Measurements from ENCODE around the gene GOLGA6L25.
"Not testable (repeated sequence)": the region's sequence is repeated elsewhere in the genome, so short reads cannot be mapped to it uniquely, and the experiment has no call there.

Gene GOLGA6L25

GRCh38 chr15:28553268-28553667 lies at the start of gene GOLGA6L25:
GOLGA6L25 (plus strand) TSS chr15:28553568; CDS start chr15:28553629, 61 bp downstream.
- DNase-seq = not testable (repeated sequence)

DNA sequence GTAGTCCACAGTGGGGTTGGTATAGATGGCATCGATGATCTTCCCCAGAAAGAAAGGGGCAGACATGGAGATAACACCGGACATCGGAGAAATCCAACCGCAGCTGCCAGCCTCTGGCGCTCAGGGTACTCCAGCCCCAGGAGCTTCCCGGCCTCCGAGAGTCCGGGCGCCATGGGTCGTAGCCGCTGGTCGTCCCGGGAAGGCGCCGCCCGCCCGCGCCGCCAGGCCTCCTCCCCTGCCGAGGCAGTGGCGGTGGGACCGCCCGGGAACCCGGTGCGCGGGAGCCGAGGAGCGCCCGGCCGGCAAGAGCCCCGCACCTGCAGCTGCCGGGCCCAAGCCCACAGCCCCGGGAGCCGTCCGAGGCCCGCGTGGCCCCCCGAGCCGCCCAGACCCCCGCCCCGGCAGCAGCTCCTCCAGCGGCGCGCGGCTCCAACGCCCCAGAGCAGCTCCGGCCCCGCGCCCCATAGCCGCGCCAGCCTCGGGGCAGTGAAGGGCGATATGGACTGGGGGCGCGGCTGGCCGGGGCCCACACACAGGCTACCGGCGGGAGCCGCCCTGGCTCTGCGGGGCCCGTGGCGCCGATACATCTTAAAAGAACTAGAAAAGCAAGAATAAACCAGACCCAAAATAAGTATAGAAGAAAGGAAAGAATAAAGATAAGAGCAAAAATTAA lies 45.0 kb upstream of the GOLGA6L25 start:
- not testable (repeated sequence) for DNase-seq

GRCh38 chr15:28514128-28514527 lies 39.2 kb upstream of the GOLGA6L25 start:
- not testable (repeated sequence) for DNase-seq

GRCh38 chr15:28515208-28515607 lies 38.2 kb upstream of the GOLGA6L25 start:
- DNase-seq = not testable (repeated sequence)

GRCh38 chr15:28532954-28533353 lies 20.4 kb upstream of the GOLGA6L25 start, which contains the start of gene GOLGA8G:
GOLGA8G (minus strand) TSS chr15:28532971; CDS start chr15:28532909, 62 bp downstream.
- DNase-seq = not testable (repeated sequence)

- not testable (repeated sequence) for DNase-seq
Observed at GRCh38 chr15:28573351-28573750, 20.0 kb downstream of the GOLGA6L25 start.

DNA sequence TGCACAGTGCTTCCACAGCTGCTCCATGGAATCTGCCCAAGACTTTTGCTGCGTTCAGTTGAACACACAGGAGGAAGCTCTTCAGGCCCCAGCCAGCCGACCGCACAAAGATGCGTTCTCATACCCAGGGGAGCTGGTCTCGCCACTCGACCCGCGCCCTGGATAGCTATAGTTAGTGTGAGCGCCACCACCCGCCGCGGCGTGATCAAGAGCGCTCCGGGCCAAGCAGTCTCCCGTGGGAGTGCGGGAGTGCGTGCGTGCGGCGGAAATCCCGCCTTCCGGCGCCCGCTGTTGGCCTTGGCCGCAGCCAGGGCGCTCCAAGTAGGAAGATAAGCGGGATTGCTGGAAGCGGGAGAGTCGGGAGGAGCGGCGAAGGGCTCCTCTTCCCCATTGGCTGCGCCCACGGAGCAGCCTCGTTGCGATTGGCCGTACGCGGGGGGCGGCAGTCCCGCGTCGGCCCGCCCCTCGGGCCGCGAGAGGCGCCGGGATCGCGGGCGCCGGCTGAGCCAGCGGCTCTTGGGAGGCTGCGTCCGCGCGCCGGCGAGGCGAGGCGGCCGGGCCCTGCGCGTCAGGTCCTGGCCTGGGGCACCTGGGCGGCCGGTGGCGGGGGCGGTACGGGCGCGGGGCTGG lies 35.7 kb downstream of the GOLGA6L25 start:
- DNase-seq = not testable (repeated sequence)

- DNase-seq = not testable (repeated sequence)
Observed at GRCh38 chr15:28589769-28590168, 36.4 kb downstream of the GOLGA6L25 start.

GRCh38 chr15:28592395-28592794 lies 39.0 kb downstream of the GOLGA6L25 start:
- not testable (repeated sequence) for DNase-seq

DNA sequence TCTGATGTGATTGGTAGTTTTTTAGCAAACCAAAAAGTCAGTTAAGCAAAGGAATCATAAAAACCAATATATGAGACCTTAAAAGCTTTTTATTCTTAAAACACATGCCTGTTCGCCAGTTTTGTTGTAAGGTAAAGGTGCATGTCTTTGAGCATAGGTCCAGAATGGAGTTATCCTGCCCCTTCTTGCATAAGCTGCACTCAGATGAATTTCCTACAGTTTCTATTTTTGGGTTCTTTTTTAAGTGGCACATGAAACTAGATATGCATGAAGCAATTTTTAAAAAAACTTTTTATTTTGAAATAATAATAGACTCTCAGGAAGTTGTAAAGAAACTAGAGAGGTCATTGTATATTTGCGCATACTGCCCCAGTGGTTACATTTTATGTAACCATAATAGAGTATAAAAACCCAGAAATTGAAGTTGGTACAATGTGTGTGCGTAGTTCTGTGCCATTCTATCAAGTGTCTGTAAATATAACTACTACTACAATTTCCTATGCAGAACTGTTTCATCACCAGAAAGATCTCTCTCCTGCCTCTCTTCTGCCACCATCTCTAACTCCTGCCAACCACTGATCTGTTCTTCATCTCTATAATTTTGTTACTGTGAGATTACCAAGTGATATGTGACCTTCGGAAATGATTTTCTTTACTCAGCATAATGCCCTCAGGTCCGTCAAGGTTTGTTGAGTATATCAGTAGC lies 40.2 kb downstream of the GOLGA6L25 start:
- not testable (repeated sequence) for DNase-seq

DNA sequence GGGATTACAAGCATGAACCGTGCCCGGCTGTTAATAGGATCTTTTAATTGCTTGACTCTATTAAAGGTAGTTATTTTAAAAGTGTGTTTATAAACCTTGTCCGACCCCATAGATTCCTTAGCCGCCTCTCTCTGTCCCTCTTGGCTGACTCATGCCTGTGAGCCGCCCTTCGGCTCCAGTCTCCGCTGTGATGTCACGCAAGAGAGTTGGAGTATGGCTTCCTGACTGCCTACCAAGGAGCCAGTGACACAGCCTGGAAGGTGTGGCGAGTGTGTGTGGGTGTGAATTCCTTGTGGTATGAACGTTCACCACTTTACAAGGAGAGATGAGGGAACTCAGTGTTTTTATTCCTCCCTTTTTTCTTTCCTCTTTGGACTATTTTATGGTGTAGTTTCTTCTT lies 44.1 kb downstream of the GOLGA6L25 start:
- DNase-seq = not testable (repeated sequence)

GRCh38 chr15:28598209-28598608 lies 44.8 kb downstream of the GOLGA6L25 start:
- DNase-seq = not testable (repeated sequence)

- DNase-seq = not testable (repeated sequence)
Observed at GRCh38 chr15:28602152-28602551, 48.8 kb downstream of the GOLGA6L25 start.
